Naive thymus-derived CD8-positive, alpha-beta T cell (primary cell): Measurements from ENCODE around the gene SLC27A5. TPM values are rescaled to one million over a fixed set of nuclear protein-coding genes. Genes with fewer than 3 reads are reported as not detected.

Source experiments
- ATAC-seq, 2 donors: fragments of 150-1000 bp; cut with Tn5 transposase in 1 of 2; sonication (Bioruptor Pico), chemical (Tn5 transposase) in 1 of 2; 1 replicate in 1 of 2; 2 replicates in 1 of 2; pipeline ENCODE4 v1.10.0; 2021; ENCODE audit warnings: mild to moderate bottlenecking in 2 of 2, moderate library complexity in 2 of 2
- POLR2A ChIA-PET: fragments of 350-600 bp; sonication (Branson Sonifier 250); formaldehyde crosslinking; loops from one replicate; lab custom pipeline; 2021; ENCODE audit warnings: antibody characterized with exemption; lab: Charles Lee
- DNase-seq, 10 donors: peaks; one replicate each; pipeline versions ENCODE4 v3.0.0 to v3.0.0-alpha.2; 2020 to 2022
- H3K27ac Mint-ChIP-seq, 10 donors: one replicate each; pipeline ENCODE4 v1.8.0; 2020 to 2022; ENCODE audit warnings: mild to moderate bottlenecking in 10 of 10, mixed read lengths in 10 of 10, moderate library complexity in 4 of 10, inconsistent platforms in 1 of 10
- H3K27me3 Mint-ChIP-seq, 5 donors: one replicate each; pipeline ENCODE4 v1.8.0; 2021 to 2022; ENCODE audit warnings: mixed read lengths in 5 of 5
- H3K36me3 Mint-ChIP-seq, 3 donors: one replicate each; pipeline ENCODE4 v1.8.0; 2020 to 2022; ENCODE audit warnings: mixed read lengths in 3 of 3, mild to moderate bottlenecking in 2 of 3, inconsistent platforms in 1 of 3
- H3K4me1 Mint-ChIP-seq, 4 donors: one replicate each; pipeline ENCODE4 v1.8.0; 2021 to 2022; ENCODE audit warnings: mixed read lengths in 4 of 4
- H3K4me3 Mint-ChIP-seq, 10 donors: one replicate each; pipeline ENCODE4 v1.8.0; 2020 to 2022; ENCODE audit warnings: mild to moderate bottlenecking in 10 of 10, mixed read lengths in 10 of 10, moderate library complexity in 6 of 10, inconsistent platforms in 1 of 10
- H3K9me3 Mint-ChIP-seq, 9 donors: one replicate each; pipeline ENCODE4 v1.8.0; 2020 to 2022; ENCODE audit warnings: mixed read lengths in 9 of 9, mild to moderate bottlenecking in 3 of 9, inconsistent platforms in 1 of 9, moderate library complexity in 1 of 9
- polyA plus RNA-seq, 3 donors: library from polyadenylated mRNA; unstranded; fragments of 300-500 nt; fragmentation: Illumina TruSeq; gene quantifications; one replicate each; pipeline ENCODE4 v1.2.3, GENCODE V29; 2021
- total RNA-seq, 8 experiments: library from RNA in 2 of 8; stranded (reverse) in 2 of 8; gene quantifications; one replicate each; pipeline ENCODE4 v1.2.3 and lab custom pipeline; 2021 to 2026

SLC27A5 gene
- total and polyA plus RNA-seq, 5 experiments from 2014 or later = 16.6 to 39.2 (median 24.5) TPM

DNA sequence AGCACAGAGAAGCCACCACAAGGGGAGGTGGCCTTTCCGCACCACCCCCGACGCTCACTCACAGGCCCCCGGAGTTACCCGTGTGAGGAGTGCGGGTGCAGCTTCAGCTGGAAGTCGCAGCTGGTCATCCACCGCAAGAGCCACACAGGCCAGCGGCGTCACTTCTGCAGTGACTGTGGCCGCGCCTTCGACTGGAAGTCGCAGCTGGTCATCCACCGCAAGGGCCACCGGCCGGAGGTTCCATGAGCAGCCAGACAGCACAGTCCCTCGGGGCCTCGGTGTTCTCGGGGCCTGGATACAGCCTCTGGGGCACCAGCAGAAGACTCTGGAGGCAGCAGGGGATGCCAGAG, 31.3 kb downstream of the SLC27A5 start:
- Mint-ChIP-seq H3K27me3 (no peaks in the 10 kb centered on the region), H3K36me3 (peaks cover 0 to 11% (median 0%) of the 10 kb centered on the region in 3 donors), H3K4me1 (peaks cover 7 to 12% (median 9%) of the 10 kb centered on the region in 4 donors), H3K27ac (no peak overlapping the region), H3K9me3 (no peaks in the 10 kb centered on the region), H3K4me3 (no peak overlapping the region)
- ATAC-seq (no peak), DNase-seq (no peak)
- POLR2A ChIA-PET = no interaction called here

DNA sequence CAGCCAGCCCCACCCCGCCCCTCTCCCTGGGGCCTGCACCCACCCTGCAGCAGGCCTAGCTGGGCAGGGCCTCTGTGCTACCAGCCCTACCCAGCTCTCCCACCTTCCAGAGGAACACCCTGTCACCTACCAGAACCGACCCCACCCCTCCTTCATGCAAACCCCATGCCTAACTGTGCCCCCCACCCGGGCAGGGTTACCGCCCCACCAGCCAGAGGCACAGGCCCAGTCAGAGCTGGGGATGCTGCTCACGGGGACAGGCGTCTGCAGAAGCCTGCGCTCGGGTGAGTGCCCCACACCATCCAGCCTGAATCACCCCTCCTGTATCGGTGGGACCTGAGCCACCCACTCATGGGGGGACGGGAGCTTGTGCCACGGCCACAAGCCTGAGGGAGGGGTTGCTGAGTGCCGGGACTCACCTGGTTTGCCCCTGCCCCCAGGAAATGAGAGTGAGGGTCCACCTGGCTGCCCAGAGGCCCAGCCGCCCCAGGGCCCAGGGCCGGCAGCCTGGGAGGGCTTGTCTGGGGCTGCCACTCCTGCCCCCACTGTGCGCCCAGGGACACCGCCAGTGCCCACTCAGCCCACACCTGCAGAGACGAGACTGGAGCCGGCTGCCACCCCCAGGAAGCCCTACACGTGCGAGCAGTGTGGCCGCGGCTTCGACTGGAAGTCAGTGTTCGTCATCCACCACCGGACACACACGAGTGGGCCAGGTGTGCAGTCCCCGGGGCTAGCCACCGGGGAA, 31.9 kb downstream of the SLC27A5 start:
- Mint-ChIP-seq H3K36me3 (peaks cover 0 to 11% (median 0%) of the 10 kb centered on the region in 3 donors), H3K27me3 (no peaks in the 10 kb centered on the region), H3K27ac (peak overlapping the region in 1 of 10 donors; percentile 66), H3K4me3 (no peak overlapping the region), H3K9me3 (no peaks in the 10 kb centered on the region), H3K4me1 (peaks cover 7 to 17% (median 12%) of the 10 kb centered on the region in 4 donors)
- DNase-seq (no peak), ATAC-seq (no peak)
- POLR2A ChIA-PET = interaction anchor here (0.6 kb wide), 1 partner anchor 50 kb away, joined by 5 read pairs; no protein-coding TSS in a partner anchor

DNA sequence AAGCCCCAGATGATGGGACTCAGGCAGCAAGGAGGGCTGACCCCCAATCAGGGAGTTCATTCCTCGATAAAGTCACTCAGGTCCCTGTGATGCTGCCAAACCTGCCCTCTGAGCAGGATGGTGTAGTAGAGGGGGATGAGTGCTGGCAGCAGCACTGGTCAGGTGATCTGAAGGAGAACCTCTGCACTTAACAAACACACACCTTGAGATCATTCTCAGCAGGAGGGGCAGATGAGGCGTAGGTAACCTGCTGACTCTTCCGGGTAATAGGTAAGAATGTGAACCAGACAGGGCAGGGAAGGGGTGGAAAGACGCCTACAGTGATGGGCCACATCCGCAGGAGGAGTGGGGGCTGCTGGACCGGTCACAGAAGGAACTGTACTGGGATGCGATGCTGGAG, 32.5 kb downstream of the SLC27A5 start:
- Mint-ChIP-seq H3K4me3 (peak overlapping the region in 2 of 10 donors; percentile 11 to 45), H3K27ac (peak overlapping the region in 4 of 10 donors; percentile 15 to 66 (median 38)), H3K9me3 (no peaks in the 10 kb centered on the region), H3K36me3 (peaks cover 0 to 11% (median 0%) of the 10 kb centered on the region in 3 donors), H3K27me3 (no peaks in the 10 kb centered on the region), H3K4me1 (peaks cover 7 to 18% (median 15%) of the 10 kb centered on the region in 4 donors)
- DNase-seq = no peak
- POLR2A ChIA-PET = interaction anchor here (0.6 to 1.4 kb wide), 4 partner anchors 14 to 774 kb away, joined by 3 to 7 read pairs (median 4); no protein-coding TSS in a partner anchor
- ATAC-seq = no peak

DNA sequence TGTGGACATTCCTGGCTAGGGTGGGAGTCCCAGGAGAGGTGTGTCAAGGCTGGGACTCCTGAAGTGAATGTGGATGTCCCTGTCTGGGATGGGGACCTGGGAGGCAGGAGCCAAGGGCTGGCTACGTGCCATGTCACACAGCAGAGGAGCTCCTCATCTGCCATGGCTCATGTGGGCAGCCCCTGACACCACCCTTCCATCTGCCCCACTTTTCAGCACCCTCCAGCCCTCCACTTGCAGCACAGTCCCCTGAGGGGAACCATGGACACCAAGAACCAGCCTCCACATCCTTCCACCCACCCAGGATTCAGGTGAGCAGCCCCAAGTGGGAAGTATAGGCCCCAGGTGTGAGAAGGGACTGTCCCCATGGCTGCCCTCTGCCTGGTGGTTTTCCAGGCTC, 33.9 kb downstream of the SLC27A5 start:
- Mint-ChIP-seq H3K4me1 (peaks cover 7 to 22% (median 15%) of the 10 kb centered on the region in 4 donors), H3K36me3 (peaks cover 0 to 15% (median 0%) of the 10 kb centered on the region in 3 donors), H3K27ac (peak overlapping the region in 2 of 10 donors; percentile 14 to 48), H3K27me3 (no peaks in the 10 kb centered on the region), H3K9me3 (no peaks in the 10 kb centered on the region), H3K4me3 (peak overlapping the region in 3 of 10 donors; percentile 6 to 43 (median 28))
- no peak for DNase-seq
- POLR2A ChIA-PET = interaction anchor here (1.0 to 1.4 kb wide), 2 partner anchors 15 to 41 kb away, joined by 3 read pairs; partner anchors contain the start of gene ZBTB45
- no peak for ATAC-seq

DNA sequence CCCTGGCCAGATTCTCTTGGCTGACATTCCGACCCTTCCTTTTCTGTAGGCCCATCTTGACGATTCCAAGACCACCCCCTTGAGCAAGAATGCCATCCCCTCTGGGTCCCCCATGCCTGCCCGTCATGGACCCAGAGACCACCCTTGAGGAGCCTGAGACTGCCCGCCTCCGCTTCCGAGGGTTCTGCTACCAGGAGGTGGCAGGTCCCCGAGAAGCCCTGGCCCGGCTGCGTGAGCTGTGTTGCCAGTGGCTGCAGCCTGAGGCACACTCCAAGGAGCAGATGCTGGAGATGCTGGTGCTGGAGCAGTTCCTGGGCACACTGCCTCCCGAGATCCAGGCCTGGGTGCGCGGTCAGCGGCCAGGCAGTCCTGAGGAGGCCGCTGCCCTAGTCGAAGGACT, 34.7 kb downstream of the SLC27A5 start:
- no peak for DNase-seq

DNA sequence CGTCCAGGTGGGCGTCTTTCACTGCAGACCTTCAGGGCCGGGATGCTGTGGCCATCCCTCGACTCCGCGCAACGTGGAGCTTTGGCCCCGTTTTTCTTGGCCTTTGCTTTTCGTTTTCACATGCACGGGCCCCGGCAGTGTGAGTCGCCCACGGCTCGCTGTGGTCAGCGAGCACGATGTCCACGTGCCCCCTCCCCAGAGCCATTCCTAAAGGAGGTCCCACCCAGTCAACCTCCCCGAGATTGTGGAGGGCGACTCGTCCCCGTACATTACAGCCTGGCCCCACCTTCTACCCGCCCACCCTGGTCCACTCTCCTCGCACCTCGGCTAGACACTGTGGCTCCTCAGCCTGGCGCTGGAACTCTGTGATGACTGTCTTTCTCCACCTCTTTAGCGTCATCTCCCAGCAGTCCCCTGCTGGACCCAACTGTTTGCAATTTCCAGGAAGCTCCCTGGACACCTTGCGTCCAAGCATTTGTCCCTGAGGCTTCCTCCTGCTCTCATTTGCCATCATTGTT, 35.2 kb downstream of the SLC27A5 start:
- H3K9me3 Mint-ChIP-seq = no peaks in the 10 kb centered on the region
- POLR2A ChIA-PET = interaction anchor here (0.5 to 2.4 kb wide), 8 partner anchors 10 to 89 kb away, joined by 3 to 6 read pairs (median 4); partner anchors contain the start of genes CHMP2A, RPS5, ZBTB45 and ZNF324
- DNase-seq (no peak), ATAC-seq (no peak)
- H3K27ac Mint-ChIP-seq = peak overlapping the region; percentile 94 to 100 (median 99)
- H3K36me3 Mint-ChIP-seq = peaks cover 0 to 18% (median 0%) of the 10 kb centered on the region in 3 donors
- peak overlapping the region; percentile 88 to 99 (median 96) for H3K4me3 Mint-ChIP-seq
- H3K27me3 Mint-ChIP-seq = no peaks in the 10 kb centered on the region
- peaks cover 7 to 22% (median 13%) of the 10 kb centered on the region in 4 donors for H3K4me1 Mint-ChIP-seq

More for the DNA sequence above, 34.7 kb downstream of the SLC27A5 start:
- Mint-ChIP-seq H3K9me3 (no peaks in the 10 kb centered on the region), H3K27ac (peak overlapping the region; percentile 94 to 100 (median 99)), H3K27me3 (no peaks in the 10 kb centered on the region), H3K4me1 (peaks cover 7 to 22% (median 13%) of the 10 kb centered on the region in 4 donors), H3K36me3 (peaks cover 0 to 17% (median 0%) of the 10 kb centered on the region in 3 donors), H3K4me3 (peak overlapping the region; percentile 88 to 99 (median 96))
- no peak for ATAC-seq
- POLR2A ChIA-PET = interaction anchor here (0.5 to 1.2 kb wide), 5 partner anchors 12 to 74 kb away, joined by 4 read pairs; partner anchors contain the start of gene ZBTB45

DNA sequence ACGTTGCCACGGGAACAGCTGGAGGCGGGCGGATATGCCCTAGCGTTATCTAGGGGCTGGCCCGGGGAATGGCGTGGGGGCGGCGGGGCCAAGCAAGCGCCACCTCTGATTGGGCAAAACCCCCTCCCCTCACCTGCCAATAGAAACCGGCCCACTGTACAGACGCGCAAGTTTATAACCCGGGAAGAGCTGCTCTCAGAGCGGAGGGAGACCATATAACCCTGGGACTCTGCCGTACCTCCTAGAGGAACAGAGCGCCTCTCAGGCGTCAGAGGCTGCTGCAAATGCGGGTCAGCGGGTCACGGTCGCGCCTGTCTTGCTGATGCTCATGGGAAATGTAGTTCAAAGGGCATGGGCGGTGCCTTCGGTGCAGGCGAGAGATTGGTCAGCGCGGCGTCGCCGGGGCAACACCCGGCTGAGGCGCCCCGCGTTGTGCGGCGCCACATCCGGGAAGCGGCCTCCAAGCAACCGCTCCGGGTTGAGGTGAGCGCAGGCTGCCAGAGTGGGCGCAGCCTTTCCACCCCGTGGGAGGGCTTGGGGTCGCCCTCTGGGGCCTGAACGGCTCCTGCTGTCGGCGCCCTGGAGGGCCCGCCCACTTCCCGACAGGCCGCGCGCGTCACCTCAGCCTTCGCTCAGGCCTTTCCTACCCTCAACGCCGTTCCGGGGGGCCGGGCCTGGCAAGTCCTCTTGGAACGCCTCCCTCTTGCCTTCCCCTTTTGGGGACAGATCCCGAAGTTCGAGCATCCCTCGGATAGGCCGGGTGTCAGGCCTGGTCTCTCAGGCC, 35.9 kb downstream of the SLC27A5 start, which contains the start of gene ZNF446:
Gene ZNF446, plus strand, starts transcription at position 639 of the 784 bp plus-strand sequence. CDS start 867 bp downstream, outside the sequence.
- DNase-seq (peak; percentile 90 to 99 (median 97)), ATAC-seq (peak; percentile 86 to 88)
- no peaks in the 10 kb centered on the region for H3K27me3 Mint-ChIP-seq
- no peaks in the 10 kb centered on the region for H3K9me3 Mint-ChIP-seq
- peaks cover 7 to 22% (median 13%) of the 10 kb centered on the region in 4 donors for H3K4me1 Mint-ChIP-seq
- H3K36me3 Mint-ChIP-seq = peaks cover 0 to 18% (median 0%) of the 10 kb centered on the region in 3 donors
- peak within 1 kb of the TSS; percentile 94 to 100 (median 99) for H3K27ac Mint-ChIP-seq
- POLR2A ChIA-PET = interaction anchor here (0.5 to 2.4 kb wide), 14 partner anchors 9 to 661 kb away, joined by 3 to 6 read pairs (median 4); partner anchors contain the start of genes CHMP2A, RPS5, ZBTB45 and ZNF274
- H3K4me3 Mint-ChIP-seq = peak within 1 kb of the TSS; percentile 88 to 99 (median 96)

DNA sequence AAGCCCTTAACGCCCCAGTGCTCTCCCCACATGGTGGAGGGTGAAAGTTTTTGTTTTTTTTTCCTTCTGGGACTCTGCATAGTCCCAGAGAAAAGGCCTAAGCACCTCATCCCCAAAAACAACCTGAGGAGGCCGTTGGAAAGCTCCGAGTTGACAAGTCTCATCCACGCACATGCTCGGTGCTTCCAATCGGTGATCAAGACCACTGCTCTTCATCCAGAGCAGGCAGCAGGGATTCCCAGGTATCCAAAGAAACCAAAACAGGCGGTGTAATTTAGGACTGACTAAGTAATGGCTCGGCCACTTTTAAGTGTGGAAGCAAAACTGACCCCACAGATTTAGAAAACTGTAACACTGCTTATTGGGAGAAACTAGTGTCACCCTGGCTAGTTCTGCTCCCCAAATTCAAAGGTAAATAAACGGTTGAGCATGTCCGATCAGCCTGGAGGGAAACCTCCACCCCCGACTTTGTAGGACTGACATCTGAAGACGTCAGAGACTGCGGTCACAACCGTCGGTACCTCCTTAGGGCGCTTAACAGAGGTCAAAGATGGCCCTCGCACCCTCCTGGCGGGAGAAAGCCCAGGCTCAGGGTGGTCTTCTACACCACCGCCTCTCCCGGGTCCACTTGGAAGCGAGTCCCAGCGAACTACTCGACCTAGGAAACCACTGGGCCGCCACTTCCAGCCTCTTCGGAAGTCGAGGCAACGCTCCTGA, 36.6 kb downstream of the SLC27A5 start:
- DNase-seq = no peak
- ATAC-seq = peak; percentile 11 to 32
- Mint-ChIP-seq H3K4me3 (peak overlapping the region; percentile 88 to 99 (median 96)), H3K9me3 (no peaks in the 10 kb centered on the region), H3K36me3 (peaks cover 0 to 24% (median 3%) of the 10 kb centered on the region in 3 donors), H3K27me3 (no peaks in the 10 kb centered on the region), H3K4me1 (peaks cover 7 to 22% (median 13%) of the 10 kb centered on the region in 4 donors), H3K27ac (peak overlapping the region; percentile 94 to 100 (median 99))
- POLR2A ChIA-PET = interaction anchor here (0.5 to 2.4 kb wide), 10 partner anchors 9 to 660 kb away, joined by 3 to 6 read pairs (median 4); partner anchors contain the start of genes CHMP2A, RPS5, ZBTB45 and ZNF274

DNA sequence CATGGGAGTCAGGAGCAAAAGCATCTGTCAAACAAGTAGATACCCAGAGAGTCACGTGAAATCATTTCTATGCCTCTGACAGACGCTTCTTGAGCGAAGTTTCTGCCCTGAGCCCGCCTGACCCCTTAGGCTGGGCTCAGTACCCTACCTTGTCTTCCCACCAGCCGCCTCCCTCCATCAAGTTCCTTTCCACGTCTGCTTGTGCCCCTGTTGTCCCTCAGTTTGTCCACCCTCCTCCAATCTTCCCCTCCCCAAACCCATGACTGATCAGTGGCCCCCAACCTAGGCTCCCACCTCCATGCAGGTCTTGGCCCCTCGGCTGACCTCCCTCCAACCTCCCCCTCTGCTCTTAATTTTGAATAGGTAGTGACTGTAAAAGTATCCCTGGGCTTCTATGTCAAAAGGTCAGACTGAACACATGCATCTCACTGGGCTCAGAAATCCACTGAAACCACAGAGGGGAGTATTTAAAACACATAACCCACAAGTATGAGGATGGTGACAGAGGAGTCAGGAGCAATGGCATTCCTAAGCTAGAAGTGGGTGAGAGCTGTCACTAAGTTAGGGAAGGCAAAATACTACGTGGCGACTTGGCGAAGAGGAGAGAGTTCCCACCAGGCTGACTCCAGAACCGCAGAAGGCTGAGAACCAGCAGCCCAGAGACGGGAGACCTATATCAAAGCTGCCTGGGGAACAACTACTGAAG, 37.3 kb downstream of the SLC27A5 start:
- Mint-ChIP-seq H3K36me3 (peaks cover 0 to 27% (median 3%) of the 10 kb centered on the region in 3 donors), H3K27me3 (no peaks in the 10 kb centered on the region), H3K27ac (peak overlapping the region in 9 of 10 donors; percentile 77 to 100 (median 99)), H3K4me1 (peaks cover 7 to 22% (median 13%) of the 10 kb centered on the region in 4 donors), H3K4me3 (peak overlapping the region in 9 of 10 donors; percentile 25 to 98 (median 64)), H3K9me3 (no peaks in the 10 kb centered on the region)
- ATAC-seq = no peak
- no peak for DNase-seq
- POLR2A ChIA-PET = interaction anchor here (1.1 to 2.4 kb wide), 4 partner anchors 8 to 88 kb away, joined by 3 to 6 read pairs (median 5); partner anchors contain the start of genes CHMP2A, ZNF324 and ZNF584

DNA sequence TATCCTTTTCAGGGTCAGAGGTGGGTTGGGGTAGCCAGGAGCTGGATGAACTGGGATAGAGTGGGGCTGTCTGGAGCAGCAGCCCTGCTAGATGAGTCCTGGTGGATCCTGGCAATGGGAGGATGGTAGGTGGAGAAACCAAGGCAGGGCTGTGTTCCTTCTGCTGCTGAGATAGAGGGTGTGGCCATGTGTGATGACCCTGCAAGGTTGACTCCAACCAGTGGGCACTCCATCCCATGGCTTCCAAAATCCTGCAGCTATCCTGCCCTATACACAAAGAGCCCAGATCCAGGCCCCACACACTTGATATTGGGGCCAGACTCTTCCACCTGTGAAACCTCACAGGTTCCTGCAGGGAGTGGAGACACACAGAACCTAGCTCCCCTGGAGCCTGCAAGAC, 38.0 kb downstream of the SLC27A5 start:
- Mint-ChIP-seq H3K9me3 (no peaks in the 10 kb centered on the region), H3K27me3 (no peaks in the 10 kb centered on the region), H3K27ac (peak overlapping the region in 8 of 10 donors; percentile 38 to 100 (median 97)), H3K4me1 (peaks cover 7 to 29% (median 15%) of the 10 kb centered on the region in 4 donors), H3K4me3 (peak overlapping the region in 5 of 10 donors; percentile 24 to 65 (median 50)), H3K36me3 (peaks cover 0 to 25% (median 3%) of the 10 kb centered on the region in 3 donors)
- DNase-seq (no peak), ATAC-seq (no peak)
- POLR2A ChIA-PET = no interaction called here
